Endothelial cell of umbilical vein (primary cell): Measurements from ENCODE around the gene UBE3A. TPM values are rescaled to one million over a fixed set of nuclear protein-coding genes. Genes with fewer than 3 reads are reported as not detected.

ENCODE experiments used
- BruUV-seq: library from RNA; stranded (reverse); fragments of 400-500 nt; replicated peaks from 2 replicates; lab custom pipeline; 2021; lab: Mats Ljungman, UMichigan
- CTCF ChIA-PET: fragments of 300-600, 350-600 bp; sonication (Branson Sonifier 250); formaldehyde crosslinking; loops from one replicate; lab custom pipeline; 2021; ENCODE audit warnings: antibody characterized with exemption, inconsistent platforms; lab: Charles Lee
- POLR2A ChIA-PET: fragments of 300-600, 350-600 bp; sonication (Branson Sonifier 250); formaldehyde crosslinking; loops from one replicate; lab custom pipeline; 2021; ENCODE audit warnings: antibody characterized with exemption, inconsistent platforms; lab: Charles Lee
- DNase-seq: peaks from one replicate; pipeline ENCODE4 v3.0.0-alpha.2; 2011; ENCODE audit warnings: low read depth, low spot score
- FAIRE-seq: peaks from 2 replicates; lab custom pipeline; 2011; peaks lifted over from hg19 to GRCh38; lab: Jason Lieb, UNC
- H2AFZ ChIP-seq: 2 replicates; pipeline ENCODE4 v1.6.0; 2012; ENCODE audit warnings: low read depth, low read length, control low read depth, inconsistent platforms
- H3K27ac ChIP-seq: 2 replicates; pipeline ENCODE4 v1.5.1; 2011; ENCODE audit warnings: low read depth, mild to moderate bottlenecking, control low read depth, low read length, moderate library complexity; ENCODE audit not compliant: insufficient read depth
- H3K27me3 ChIP-seq, 2 experiments: 2 replicates each; pipeline versions ENCODE4 v1.6.0 to v1.6.1; 2011; ENCODE audit warnings: low read length in 2 of 2, mixed read lengths in 1 of 2; ENCODE audit not compliant: control insufficient read depth in 2 of 2, insufficient read depth in 2 of 2
- H3K36me3 ChIP-seq, 2 experiments: 2 replicates in 1 of 2; 3 replicates in 1 of 2; pipeline ENCODE4 v1.5.1; 2011; ENCODE audit warnings: low read length in 2 of 2, mild to moderate bottlenecking in 1 of 2, moderate library complexity in 1 of 2; ENCODE audit not compliant: control insufficient read depth in 2 of 2, insufficient read depth in 2 of 2; ENCODE audit errors: extremely low read depth in 1 of 2
- H3K4me1 ChIP-seq: 3 replicates; pipeline ENCODE4 v1.5.1; 2011; ENCODE audit warnings: mild to moderate bottlenecking, low read length; ENCODE audit not compliant: control insufficient read depth, insufficient read depth; ENCODE audit errors: extremely low read depth
- H3K4me2 ChIP-seq: 2 replicates; pipeline ENCODE4 v1.6.1; 2011; ENCODE audit warnings: low read length, control low read depth, mixed read lengths; ENCODE audit not compliant: insufficient read depth
- H3K4me3 ChIP-seq, 3 experiments: fragments of 200-600 bp in 1 of 3; sonication (generic), shearing (Covaris generic) in 1 of 3; replicated peaks in 1 of 3; 2 replicates each; pipeline ENCODE4 v1.5.1; 2011 to 2016; ENCODE audit warnings: control low read depth in 3 of 3, low read length in 3 of 3, mild to moderate bottlenecking in 2 of 3, inconsistent platforms in 1 of 3, low read depth in 1 of 3, moderate library complexity in 1 of 3; ENCODE audit not compliant: insufficient read depth in 1 of 3
- H3K79me2 ChIP-seq: 2 replicates; pipeline ENCODE4 v1.6.0; 2012; ENCODE audit warnings: low read length, inconsistent platforms; ENCODE audit not compliant: control insufficient read depth, insufficient read depth
- H3K9ac ChIP-seq: replicated peaks from 2 replicates; pipeline ENCODE3; 2011; ENCODE audit warnings: low read length, control low read depth; ENCODE audit not compliant: insufficient read depth; ENCODE audit errors: extremely low read depth
- H3K9me1 ChIP-seq: replicated peaks from 3 replicates; pipeline ENCODE4 v1.6.0; 2011; ENCODE audit warnings: mild to moderate bottlenecking, low read length; ENCODE audit not compliant: control insufficient read depth, insufficient read depth; ENCODE audit errors: extremely low read depth
- H3K9me3 ChIP-seq: replicated peaks from 2 replicates; pipeline ENCODE4 v1.5.1; 2012; ENCODE audit warnings: low read length, inconsistent platforms; ENCODE audit not compliant: control insufficient read depth, insufficient read depth
- H4K20me1 ChIP-seq: replicated peaks from 2 replicates; pipeline ENCODE3; 2011; ENCODE audit warnings: mild to moderate bottlenecking, low read length; ENCODE audit not compliant: control insufficient read depth, insufficient read depth; ENCODE audit errors: extremely low read depth
- EZH2 ChIP-seq: IDR thresholded peaks from 2 replicates; pipeline ENCODE4 v1.6.1; 2012; ENCODE audit warnings: borderline replicate concordance, low read depth, mild to moderate bottlenecking, moderate library complexity, low read length, inconsistent platforms; ENCODE audit not compliant: severe bottlenecking
- GATA2 ChIP-seq: IDR thresholded peaks from 2 replicates; pipeline ENCODE4 v1.7.0; 2011; ENCODE audit warnings: low read depth, mild to moderate bottlenecking, moderate library complexity, mixed read lengths, low read length; ENCODE audit not compliant: insufficient read length, insufficient read depth
- JUN ChIP-seq: IDR thresholded peaks from 2 replicates; pipeline ENCODE4 v1.6.1; 2011; ENCODE audit warnings: borderline replicate concordance, low read depth; ENCODE audit not compliant: insufficient read length, insufficient read depth
- POLR2AphosphoS5 ChIP-seq: IDR thresholded peaks from 2 replicates; pipeline ENCODE4 v1.6.1; 2012; ENCODE audit warnings: low read depth, mild to moderate bottlenecking, control low read depth, low read length, moderate library complexity; ENCODE audit not compliant: insufficient read depth
- dilution Hi-C: fragments of 300-500 bp; cut with MboI; formaldehyde crosslinking; loops from one replicate; pipeline ENCODE4 v1.15.0; 2019; ENCODE audit warnings: low sequenced_read_pairs; ENCODE audit not compliant: extremely low pct_ligation_motif_present
- intact Hi-C: fragments of 100-400 bp; cut with micrococcal nuclease; formaldehyde crosslinking; loops from one replicate; pipeline ENCODE4 v1.10.0; 2022
- polyA plus RNA-seq, 4 experiments: library from polyadenylated mRNA; depleted of rRNA in 3 of 4; stranded (reverse) in 3 of 4; unstranded in 1 of 4; fragments of >200 nt; gene quantifications; 2 replicates each; pipeline versions ENCODE4 v1.2.1 to v1.2.3, GENCODE V29; 2011 to 2012; ENCODE audit warnings: missing spikeins in 1 of 4
- total RNA-seq: library from RNA; stranded (reverse); gene quantifications from 2 replicates; pipeline ENCODE4 v1.2.3, GENCODE V29; 2021
- TF ChIP-seq, protein P1 (sequence below), 2 donors: IDR thresholded peaks; 1 replicate in 1 of 2; 2 replicates in 1 of 2; pipeline ENCODE4 v1.5.1; 2011; ENCODE audit warnings: low read length in 2 of 2, mild to moderate bottlenecking in 2 of 2, moderate library complexity in 2 of 2, control low read depth in 1 of 2, inconsistent platforms in 1 of 2, low read depth in 1 of 2; ENCODE audit not compliant: insufficient read depth in 1 of 2; ENCODE audit errors: extremely low read depth in 1 of 2

The UBE3A gene
- total and polyA plus RNA-seq, 2 donors (not counting 3 experiments of a cell fraction or from before 2014, with no cell fraction given): 8.5 to 69.3 TPM

DNA sequence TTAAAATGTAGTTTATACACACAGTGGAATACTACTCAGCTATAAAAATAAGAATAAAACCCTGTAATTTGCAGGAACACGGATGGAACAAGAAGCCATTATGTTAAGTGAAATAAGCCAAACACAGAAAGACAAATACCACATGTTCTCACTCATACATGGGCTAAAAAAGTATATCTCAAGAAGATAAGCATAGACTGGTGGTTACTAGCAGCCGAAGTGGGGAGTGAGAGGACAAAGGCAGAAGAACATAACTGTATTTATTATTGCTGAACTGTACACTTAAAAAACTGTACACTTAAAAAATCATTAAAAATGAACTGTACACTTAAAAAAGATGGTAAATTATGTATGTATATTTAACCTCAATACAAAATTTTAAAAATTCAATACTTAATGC is 11.0 kb downstream of the UBE3A start:
- intact Hi-C loops (no loop called here), dilution Hi-C loops (no loop called here)
- FAIRE-seq (no peak), DNase-seq (no peak)
- BruUV-seq: no TSS peak
- Histone ChIP-seq H2AFZ (no peak overlapping the region), H3K79me2 (peaks cover 95% of the 10 kb centered on the region), H3K27ac (no peak overlapping the region), H3K27me3 (no peaks in the 10 kb centered on the region), H3K4me1 (peaks cover 4% of the 10 kb centered on the region), H4K20me1 (peaks cover 19% of the 10 kb centered on the region), H3K9me3 (no peaks in the 10 kb centered on the region), H3K36me3 (no peaks in the 10 kb centered on the region), H3K4me3 (no peak overlapping the region), H3K9ac (no peak overlapping the region), H3K9me1 (no peaks in the 10 kb centered on the region), H3K4me2 (no peak overlapping the region)
- ChIA-PET POLR2A (no interaction called here), CTCF (no interaction called here)
- TF ChIP-seq, protein P1, sequence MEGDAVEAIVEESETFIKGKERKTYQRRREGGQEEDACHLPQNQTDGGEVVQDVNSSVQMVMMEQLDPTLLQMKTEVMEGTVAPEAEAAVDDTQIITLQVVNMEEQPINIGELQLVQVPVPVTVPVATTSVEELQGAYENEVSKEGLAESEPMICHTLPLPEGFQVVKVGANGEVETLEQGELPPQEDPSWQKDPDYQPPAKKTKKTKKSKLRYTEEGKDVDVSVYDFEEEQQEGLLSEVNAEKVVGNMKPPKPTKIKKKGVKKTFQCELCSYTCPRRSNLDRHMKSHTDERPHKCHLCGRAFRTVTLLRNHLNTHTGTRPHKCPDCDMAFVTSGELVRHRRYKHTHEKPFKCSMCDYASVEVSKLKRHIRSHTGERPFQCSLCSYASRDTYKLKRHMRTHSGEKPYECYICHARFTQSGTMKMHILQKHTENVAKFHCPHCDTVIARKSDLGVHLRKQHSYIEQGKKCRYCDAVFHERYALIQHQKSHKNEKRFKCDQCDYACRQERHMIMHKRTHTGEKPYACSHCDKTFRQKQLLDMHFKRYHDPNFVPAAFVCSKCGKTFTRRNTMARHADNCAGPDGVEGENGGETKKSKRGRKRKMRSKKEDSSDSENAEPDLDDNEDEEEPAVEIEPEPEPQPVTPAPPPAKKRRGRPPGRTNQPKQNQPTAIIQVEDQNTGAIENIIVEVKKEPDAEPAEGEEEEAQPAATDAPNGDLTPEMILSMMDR (IDR thresholded peaks at IDR 0.05; ENCODE audit: extremely low read depth in 1 of 2, insufficient read depth in 1 of 2, low read depth in 1 of 2, low read length in 2 of 2): no peak
- TF ChIP-seq GATA2 (no peak), EZH2 (no peak), JUN (no peak), POLR2AphosphoS5 (no peak)
